ENCODE results near the gene PCDH20. TPM values are rescaled to one million over a fixed set of nuclear protein-coding genes. Genes with fewer than 3 reads are reported as not detected.

PCDH20 gene
- 3.3 TPM for total RNA-seq

- no peaks in the 10 kb centered on the region for H3K9me3 ChIP-seq
- no peak for DNase-seq (ENCODE audit: low spot score in 2 of 2)
- peaks cover 0 to 2% of the 10 kb centered on the region in 2 donors for H3K4me1 ChIP-seq
- no peaks in the 10 kb centered on the region for H3K36me3 ChIP-seq
- intact Hi-C loops (cut with DNase I), result loop anchor here (2.0 to 10.0 kb wide), 4 partner anchors 251 to 1251 kb away; partner anchors contain the start of genes DIAPH3 and TDRD3
- H3K27me3 ChIP-seq, result no peaks in the 10 kb centered on the region
- no peak for TF ChIP-seq CTCF (IDR thresholded peaks at IDR 0.05)
- H3K27ac ChIP-seq, result peak within 1 kb of the TSS; percentile 12 to 57
- H3K4me3 ChIP-seq, result peak within 1 kb of the TSS; percentile 50 to 65
Measured at GRCh38 chr13:61415749-61416148, at the start of gene PCDH20. Gene PCDH20 (minus strand): TSS chr13:61415849. CDS start chr13:61415158, 691 bp downstream.

- Histone ChIP-seq H3K9me3 (no peaks in the 10 kb centered on the region), H3K36me3 (no peaks in the 10 kb centered on the region), H3K27ac (no peak overlapping the region), H3K27me3 (no peaks in the 10 kb centered on the region), H3K4me3 (no peak overlapping the region), H3K4me1 (no peaks in the 10 kb centered on the region)
- intact Hi-C loops (cut with DNase I), result loop anchor here (10.0 kb wide), 1 partner anchor 88 kb away; no protein-coding TSS in a partner anchor
- DNase-seq (ENCODE audit: low spot score in 2 of 2), result no peak
- TF ChIP-seq CTCF (IDR thresholded peaks at IDR 0.05), result no peak
Measured at GRCh38 chr13:61463024-61463423, 47.4 kb upstream of the PCDH20 start.

- H3K9me3 ChIP-seq, result no peaks in the 10 kb centered on the region
- intact Hi-C loops (cut with DNase I), result no loop called here
- no peak overlapping the region for H3K27ac ChIP-seq
- H3K4me1 ChIP-seq, result no peaks in the 10 kb centered on the region
- DNase-seq (ENCODE audit: low spot score in 2 of 2), result no peak
- no peak for TF ChIP-seq CTCF (IDR thresholded peaks at IDR 0.05)
- H3K4me3 ChIP-seq, result no peak overlapping the region
- H3K27me3 ChIP-seq, result no peaks in the 10 kb centered on the region
- no peaks in the 10 kb centered on the region for H3K36me3 ChIP-seq
Measured at GRCh38 chr13:61453121-61453520, 37.5 kb upstream of the PCDH20 start.

GRCh38 chr13:61432029-61432428 is 16.4 kb upstream of the PCDH20 start:
- Histone ChIP-seq H3K27me3 (no peaks in the 10 kb centered on the region), H3K27ac (no peak overlapping the region), H3K36me3 (no peaks in the 10 kb centered on the region), H3K4me1 (no peaks in the 10 kb centered on the region), H3K4me3 (no peak overlapping the region), H3K9me3 (no peaks in the 10 kb centered on the region)
- intact Hi-C loops (cut with DNase I), result no loop called here
- no peak for DNase-seq (ENCODE audit: low spot score in 2 of 2)
- TF ChIP-seq CTCF (IDR thresholded peaks at IDR 0.05), result no peak

- no peak for TF ChIP-seq CTCF (IDR thresholded peaks at IDR 0.05)
- H3K9me3 ChIP-seq, result no peaks in the 10 kb centered on the region
- no peaks in the 10 kb centered on the region for H3K27me3 ChIP-seq
- intact Hi-C loops (cut with DNase I), result no loop called here
- no peaks in the 10 kb centered on the region for H3K36me3 ChIP-seq
- no peaks in the 10 kb centered on the region for H3K4me1 ChIP-seq
- H3K4me3 ChIP-seq, result no peak overlapping the region
- DNase-seq (ENCODE audit: low spot score in 2 of 2), result no peak
- peak overlapping the region in 1 of 2 donors; percentile 17 for H3K27ac ChIP-seq
Measured at GRCh38 chr13:61423915-61424314, 8.3 kb upstream of the PCDH20 start.

- intact Hi-C loops (cut with DNase I), result loop anchor here (10.0 kb wide), 3 partner anchors 252 to 1252 kb away; partner anchors contain the start of gene DIAPH3
- TF ChIP-seq CTCF (IDR thresholded peaks at IDR 0.05), result no peak
- no peaks in the 10 kb centered on the region for H3K36me3 ChIP-seq
Measured at GRCh38 chr13:61417086-61417570, 1.5 kb upstream of the PCDH20 start.

More at GRCh38 chr13:61417086-61417570, 1.5 kb upstream of the PCDH20 start:
- Histone ChIP-seq H3K4me1 (peaks cover 0 to 2% of the 10 kb centered on the region in 2 donors), H3K27me3 (no peaks in the 10 kb centered on the region), H3K4me3 (no peak overlapping the region), H3K27ac (no peak overlapping the region), H3K9me3 (no peaks in the 10 kb centered on the region)
- no peak for DNase-seq (ENCODE audit: low spot score in 2 of 2)

Data from ascending aorta (tissue), 2 donors.